Astrocyte (in vitro differentiated cells and primary cell): ENCODE results near the gene ATG4A. TPM values are rescaled to one million over a fixed set of nuclear protein-coding genes. Genes with fewer than 3 reads are reported as not detected.

Experiments used
- DNase-seq: peaks from one replicate; pipeline ENCODE4 v3.0.0-alpha.2; 2010; ENCODE audit warnings: low read depth
- FAIRE-seq: peaks from 2 replicates; lab custom pipeline; 2011; peaks lifted over from hg19 to GRCh38; lab: Jason Lieb, UNC
- H2AFZ ChIP-seq: 2 replicates; pipeline ENCODE4 v1.6.0; 2012; ENCODE audit warnings: low read depth, low read length, inconsistent platforms
- H3K27ac ChIP-seq: 2 replicates; pipeline ENCODE4 v1.5.1; 2011; ENCODE audit warnings: low read depth, low read length, inconsistent platforms
- H3K27me3 ChIP-seq: 2 replicates; pipeline ENCODE4 v1.6.0; 2011; ENCODE audit warnings: low read length, inconsistent platforms; ENCODE audit not compliant: insufficient read depth
- H3K36me3 ChIP-seq: 2 replicates; pipeline ENCODE4 v1.5.1; 2011; ENCODE audit warnings: low read length, inconsistent platforms; ENCODE audit not compliant: insufficient read depth
- H3K4me1 ChIP-seq: 2 replicates; pipeline ENCODE4 v1.5.1; 2011; ENCODE audit warnings: low read length, inconsistent platforms; ENCODE audit not compliant: insufficient read depth
- H3K4me2 ChIP-seq: 2 replicates; pipeline ENCODE4 v1.6.0; 2012; ENCODE audit warnings: low read length, inconsistent platforms
- H3K4me3 ChIP-seq: 2 replicates; pipeline ENCODE4 v1.5.1; 2011; ENCODE audit warnings: low read depth, mild to moderate bottlenecking, low read length, inconsistent platforms; ENCODE audit not compliant: insufficient read depth
- H3K79me2 ChIP-seq: 2 replicates; pipeline ENCODE4 v1.6.0; 2012; ENCODE audit warnings: mild to moderate bottlenecking, low read length, inconsistent platforms; ENCODE audit not compliant: insufficient read depth
- H3K9ac ChIP-seq: 2 replicates; pipeline ENCODE4 v1.6.0; 2012; ENCODE audit warnings: mild to moderate bottlenecking, low read length, inconsistent platforms
- H3K9me3 ChIP-seq: 2 replicates; pipeline ENCODE4 v1.5.1; 2012; ENCODE audit warnings: low read depth, mild to moderate bottlenecking, low read length, inconsistent platforms; ENCODE audit not compliant: insufficient read depth
- H4K20me1 ChIP-seq: 2 replicates; pipeline ENCODE4 v1.6.0; 2012; ENCODE audit warnings: low read length, inconsistent platforms; ENCODE audit not compliant: insufficient read depth
- H3K27ac Mint-ChIP-seq: one replicate; pipeline ENCODE4 v1.8.0; 2021; ENCODE audit warnings: mild to moderate bottlenecking, mixed read lengths; ENCODE audit not compliant: unreplicated experiment
- H3K27me3 Mint-ChIP-seq: one replicate; pipeline ENCODE4 v1.8.0; 2021; ENCODE audit warnings: low read depth, mixed read lengths; ENCODE audit not compliant: unreplicated experiment
- H3K36me3 Mint-ChIP-seq: one replicate; pipeline ENCODE4 v1.8.0; 2021; ENCODE audit warnings: low read depth, mixed read lengths; ENCODE audit not compliant: unreplicated experiment
- H3K4me1 Mint-ChIP-seq: one replicate; pipeline ENCODE4 v1.8.0; 2021; ENCODE audit warnings: low read depth, mixed read lengths; ENCODE audit not compliant: unreplicated experiment
- H3K4me3 Mint-ChIP-seq: one replicate; pipeline ENCODE4 v1.8.0; 2021; ENCODE audit warnings: mild to moderate bottlenecking, moderate library complexity, mixed read lengths; ENCODE audit not compliant: unreplicated experiment
- H3K9me3 Mint-ChIP-seq: one replicate; pipeline ENCODE4 v1.8.0; 2021; ENCODE audit warnings: mild to moderate bottlenecking, mixed read lengths; ENCODE audit not compliant: unreplicated experiment
- CTCF ChIP-seq: IDR thresholded peaks from 2 replicates; pipeline ENCODE4 v1.5.1; 2011; ENCODE audit warnings: low read depth, mild to moderate bottlenecking, inconsistent platforms, low read length, moderate library complexity; ENCODE audit not compliant: insufficient read depth
- EZH2 ChIP-seq: IDR thresholded peaks from 2 replicates; pipeline ENCODE4 v1.6.1; 2012; ENCODE audit warnings: mild to moderate bottlenecking, low read length, inconsistent platforms; ENCODE audit not compliant: insufficient read depth
- total RNA-seq: library from RNA; stranded (reverse); gene quantifications from 2 replicates; pipeline ENCODE4 v1.2.1, GENCODE V29; 2021

ATG4A gene
- total RNA-seq, 1 donor from 2014 or later: 10.7 TPM

GRCh38 chrX:108167211-108167872 lies 75.8 kb downstream of the ATG4A start:
- no peaks in the 10 kb centered on the region for H3K27me3 Mint-ChIP-seq
- H3K4me3 Mint-ChIP-seq: no peak overlapping the region
- no peak overlapping the region for H3K9ac ChIP-seq
- no peaks in the 10 kb centered on the region for H3K36me3 Mint-ChIP-seq
- H3K9me3 ChIP-seq: no peaks in the 10 kb centered on the region
- DNase-seq: peak; percentile 68
- peaks cover 9% of the 10 kb centered on the region for H3K4me1 ChIP-seq
- TF ChIP-seq CTCF: no peak
- TF ChIP-seq EZH2: no peak
- no peak for FAIRE-seq
- H3K9me3 Mint-ChIP-seq: no peaks in the 10 kb centered on the region
- peak overlapping the region; percentile 2 for H3K27ac ChIP-seq
- peak overlapping the region; percentile 52 for H3K4me2 ChIP-seq
- no peaks in the 10 kb centered on the region for H3K27me3 ChIP-seq
- H3K36me3 ChIP-seq: no peaks in the 10 kb centered on the region
- no peaks in the 10 kb centered on the region for H4K20me1 ChIP-seq
- H3K4me3 ChIP-seq: no peak overlapping the region
- no peaks in the 10 kb centered on the region for H3K79me2 ChIP-seq
- no peaks in the 10 kb centered on the region for H3K4me1 Mint-ChIP-seq
- no peak overlapping the region for H3K27ac Mint-ChIP-seq
- H2AFZ ChIP-seq: no peak overlapping the region

- Histone ChIP-seq H3K36me3 (no peaks in the 10 kb centered on the region), H4K20me1 (no peaks in the 10 kb centered on the region), H3K4me3 (no peak overlapping the region), H3K4me1 (peaks cover 14% of the 10 kb centered on the region), H3K4me2 (no peak overlapping the region), H3K27me3 (no peaks in the 10 kb centered on the region), H3K27ac (no peak overlapping the region), H3K9me3 (no peaks in the 10 kb centered on the region), H3K9ac (no peak overlapping the region), H3K79me2 (no peaks in the 10 kb centered on the region), H2AFZ (no peak overlapping the region)
- peaks cover 3% of the 10 kb centered on the region for H3K4me1 Mint-ChIP-seq
- no peak for FAIRE-seq
- no peak overlapping the region for H3K4me3 Mint-ChIP-seq
- TF ChIP-seq EZH2: no peak
- no peak for TF ChIP-seq CTCF
- no peak for DNase-seq
- no peaks in the 10 kb centered on the region for H3K9me3 Mint-ChIP-seq
- no peaks in the 10 kb centered on the region for H3K36me3 Mint-ChIP-seq
- peaks cover 3% of the 10 kb centered on the region for H3K27me3 Mint-ChIP-seq
- H3K27ac Mint-ChIP-seq: no peak overlapping the region
These were observed 77.6 kb downstream of the ATG4A start for GRCh38 chrX:108168961-108169740.
